ENCODE results near the gene LRRC4B. TPM values are rescaled to one million over a fixed set of nuclear protein-coding genes. Genes with fewer than 3 reads are reported as not detected.

LRRC4B gene, protein sequence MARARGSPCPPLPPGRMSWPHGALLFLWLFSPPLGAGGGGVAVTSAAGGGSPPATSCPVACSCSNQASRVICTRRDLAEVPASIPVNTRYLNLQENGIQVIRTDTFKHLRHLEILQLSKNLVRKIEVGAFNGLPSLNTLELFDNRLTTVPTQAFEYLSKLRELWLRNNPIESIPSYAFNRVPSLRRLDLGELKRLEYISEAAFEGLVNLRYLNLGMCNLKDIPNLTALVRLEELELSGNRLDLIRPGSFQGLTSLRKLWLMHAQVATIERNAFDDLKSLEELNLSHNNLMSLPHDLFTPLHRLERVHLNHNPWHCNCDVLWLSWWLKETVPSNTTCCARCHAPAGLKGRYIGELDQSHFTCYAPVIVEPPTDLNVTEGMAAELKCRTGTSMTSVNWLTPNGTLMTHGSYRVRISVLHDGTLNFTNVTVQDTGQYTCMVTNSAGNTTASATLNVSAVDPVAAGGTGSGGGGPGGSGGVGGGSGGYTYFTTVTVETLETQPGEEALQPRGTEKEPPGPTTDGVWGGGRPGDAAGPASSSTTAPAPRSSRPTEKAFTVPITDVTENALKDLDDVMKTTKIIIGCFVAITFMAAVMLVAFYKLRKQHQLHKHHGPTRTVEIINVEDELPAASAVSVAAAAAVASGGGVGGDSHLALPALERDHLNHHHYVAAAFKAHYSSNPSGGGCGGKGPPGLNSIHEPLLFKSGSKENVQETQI
- 0.12 TPM in 1 of 2 replicates, not detected in the other for total RNA-seq

DNA sequence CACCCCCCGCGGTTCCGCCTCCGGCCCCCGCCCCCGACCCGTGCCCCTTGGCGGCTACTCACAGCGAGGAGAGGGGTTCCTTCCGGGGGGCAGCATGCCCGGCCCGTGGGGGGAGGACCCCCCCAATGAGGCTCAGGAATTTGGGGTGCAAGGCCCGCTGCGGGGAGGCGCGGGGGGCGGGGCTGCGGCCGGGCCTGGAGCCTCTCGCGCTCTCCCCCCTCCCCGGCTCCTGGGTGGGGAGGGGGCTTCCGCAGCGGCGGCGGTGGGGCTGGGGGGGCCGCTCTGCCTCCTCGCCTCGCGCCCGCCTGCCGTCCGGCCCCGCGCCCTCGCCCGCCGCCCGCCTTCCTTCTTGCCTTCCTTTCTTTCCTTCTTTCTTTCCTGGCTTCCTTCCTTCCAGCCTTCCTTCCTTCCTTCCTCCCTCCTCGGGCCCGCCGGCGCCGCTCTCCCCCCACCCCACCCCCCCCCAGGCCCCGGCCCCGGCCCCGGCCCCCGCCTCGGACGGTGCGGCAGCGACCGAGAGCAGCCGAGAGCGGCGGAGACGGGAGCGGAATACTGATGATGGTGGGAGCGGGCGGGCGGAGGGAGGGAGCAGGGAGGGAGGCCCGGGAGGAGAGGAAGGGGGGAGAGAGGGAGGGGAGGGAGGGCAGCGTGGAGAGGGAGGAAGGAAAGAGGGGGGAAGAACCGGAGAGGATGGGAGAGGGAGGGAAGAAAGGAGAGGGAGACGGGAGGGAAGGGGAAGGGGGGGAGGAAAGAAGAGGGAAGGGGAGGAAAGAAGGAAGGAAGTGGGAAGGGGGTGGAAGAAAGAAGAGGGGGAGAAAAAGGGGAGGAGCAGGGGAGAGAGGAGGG is at the start of gene LRRC4B:
TSS of gene LRRC4B (minus strand) at position 554 of the 846 bp plus-strand sequence. CDS start 19,597 bp downstream, outside the sequence.

DNA sequence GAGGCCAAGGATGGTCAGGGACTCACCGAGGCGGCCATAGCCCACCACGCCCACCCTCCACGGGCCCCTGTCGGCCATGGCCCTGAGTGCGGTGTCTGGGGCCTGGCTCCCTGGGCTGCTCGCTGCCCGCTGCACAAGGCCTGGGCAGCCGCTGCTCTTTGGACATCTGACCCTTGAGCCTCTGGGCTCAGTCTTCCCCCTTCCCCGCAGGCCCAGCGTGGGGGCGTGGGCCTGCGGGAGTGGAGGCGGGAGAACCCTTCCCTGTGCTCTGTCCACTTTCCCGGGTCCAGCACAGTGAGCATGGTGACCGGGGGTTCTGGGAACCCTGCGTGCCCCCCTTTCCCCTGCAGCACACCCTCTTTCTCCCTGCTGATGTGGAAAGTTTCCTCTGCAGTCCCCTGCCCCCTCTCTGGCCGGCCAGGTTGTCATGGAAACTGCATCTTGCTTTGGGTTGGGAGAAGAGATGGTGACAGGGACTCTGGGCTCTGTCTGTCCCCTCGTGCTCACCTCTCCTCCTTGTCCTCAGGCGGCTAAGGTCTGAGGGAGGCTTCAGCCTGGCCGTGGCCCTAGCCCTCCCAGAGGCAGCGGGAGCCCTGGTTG is 54.4 kb downstream of the LRRC4B start, which contains the start of gene ASPDH:
TSS of gene ASPDH (minus strand) at position 168 of the 600 bp plus-strand sequence. CDS start at position 78, 90 bp downstream.

DNA sequence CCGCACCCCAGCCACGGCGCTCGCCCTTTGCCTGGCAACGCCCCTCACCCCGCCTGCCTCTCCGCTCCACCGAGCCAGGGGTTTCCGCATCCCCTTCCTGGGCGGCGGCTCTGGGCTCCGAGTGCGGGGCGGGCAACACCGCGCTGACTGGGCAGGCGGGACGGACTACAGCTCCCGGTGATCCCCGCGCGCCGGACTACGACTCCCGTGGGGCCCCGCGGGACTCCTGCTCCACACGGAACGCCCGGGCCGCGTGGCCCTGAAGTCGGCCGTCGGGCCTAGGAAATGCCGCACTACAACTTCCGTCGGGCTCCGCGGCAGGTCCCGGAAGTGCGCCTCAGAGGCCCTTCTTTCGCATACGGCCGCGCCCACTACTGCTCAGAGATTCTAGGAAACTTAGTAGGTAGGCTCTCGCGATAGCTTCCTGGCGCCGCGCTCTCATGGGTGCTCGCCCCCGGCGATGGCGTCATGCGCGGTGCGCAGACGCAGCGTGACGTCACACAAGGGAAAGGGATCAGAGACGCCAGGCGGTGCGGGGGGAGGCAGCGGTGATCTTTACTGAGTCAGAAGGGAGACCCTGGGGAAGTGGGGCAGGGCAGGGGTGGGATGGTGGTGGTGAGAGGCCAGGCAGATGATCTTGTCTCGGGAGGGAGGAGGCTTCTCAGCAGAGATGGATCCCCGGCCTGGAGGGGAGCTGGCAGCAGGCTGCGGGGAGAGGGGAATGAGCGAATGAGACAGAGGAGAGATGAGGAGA is 57.0 kb downstream of the LRRC4B start, which contains the start of gene JOSD2:
TSS of gene JOSD2 (minus strand) at position 123 of the 754 bp plus-strand sequence. CDS start 760 bp downstream, outside the sequence.

DNA sequence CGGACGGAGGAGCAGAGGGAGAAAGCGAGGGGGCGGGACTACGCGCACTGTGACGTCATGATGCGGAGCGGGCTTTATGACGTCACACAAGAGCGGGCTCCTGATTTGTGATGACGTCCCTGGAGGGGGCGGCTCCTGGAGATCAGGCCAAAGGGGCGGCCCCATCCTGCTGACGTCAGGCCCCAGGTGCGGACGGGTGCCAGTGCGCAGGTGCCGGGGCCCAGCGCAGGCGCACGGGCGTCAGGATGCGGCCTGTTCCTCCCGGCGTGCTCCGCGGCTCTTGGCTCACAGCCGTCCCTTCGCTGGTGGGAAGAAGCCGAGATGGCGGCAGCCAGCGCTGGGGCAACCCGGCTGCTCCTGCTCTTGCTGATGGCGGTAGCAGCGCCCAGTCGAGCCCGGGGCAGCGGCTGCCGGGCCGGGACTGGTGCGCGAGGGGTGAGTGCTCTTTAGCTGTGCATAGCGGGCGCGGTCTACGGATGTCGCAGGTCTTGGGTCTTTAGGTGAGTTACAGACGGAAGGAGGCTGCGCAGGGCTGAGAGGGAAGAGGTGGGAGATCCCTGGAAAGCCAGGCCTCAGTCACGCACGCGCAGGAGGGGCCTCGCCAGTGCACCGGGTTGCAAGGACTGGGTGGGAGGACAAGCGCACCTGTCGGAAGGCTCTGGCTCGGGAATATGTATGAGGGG is 91.9 kb downstream of the LRRC4B start, which contains the start of the genes EMC10 and GARIN5A:
TSS of gene EMC10 (plus strand) at position 284 of the 683 bp plus-strand sequence. CDS start at position 322, 38 bp downstream.
TSS of gene GARIN5A (minus strand) at position 625 of the 683 bp plus-strand sequence. CDS start at position 165, 460 bp downstream.

Other genes starting within 250 kb of the LRRC4B start
- not detected in 2 replicates for gene KCNC3, start 239.1 kb downstream of the LRRC4B start, total RNA-seq
- 0.11 and 0.25 TPM in 2 replicates for gene NAPSA, start 202.8 kb downstream of the LRRC4B start, total RNA-seq
- gene NR1H2, start 192.0 kb downstream of the LRRC4B start, total RNA-seq: 74.4 and 98.2 TPM in 2 replicates
- 31.4 and 72.3 TPM in 2 replicates for gene POLD1, start 184.1 kb downstream of the LRRC4B start, total RNA-seq
- not detected in 2 replicates for gene SPIB, start 149.5 kb downstream of the LRRC4B start, total RNA-seq
- not detected in 2 replicates for gene MYBPC2, start 135.5 kb downstream of the LRRC4B start, total RNA-seq
- 29.9 and 48.5 TPM in 2 replicates for gene EMC10, start 91.9 kb downstream of the LRRC4B start, total RNA-seq
- gene GARIN5A, start 91.6 kb downstream of the LRRC4B start, total RNA-seq: 0.37 TPM in 1 of 2 replicates, not detected in the other
- 31.3 and 32.5 TPM in 2 replicates for gene JOSD2, start 57.2 kb downstream of the LRRC4B start, total RNA-seq
- not detected in 2 replicates for gene ASPDH, start 54.5 kb downstream of the LRRC4B start, total RNA-seq
- 0.11 and 0.25 TPM in 2 replicates for gene SYT3, start 71.4 kb upstream of the LRRC4B start, total RNA-seq
- gene C19orf81, start 81.0 kb upstream of the LRRC4B start, total RNA-seq: 0.22 TPM in 1 of 2 replicates, not detected in the other
- 13.0 and 26.0 TPM in 2 replicates for gene SHANK1, start 151.4 kb upstream of the LRRC4B start, total RNA-seq
- gene CLEC11A, start 154.9 kb upstream of the LRRC4B start, total RNA-seq: 79.9 and 87.2 TPM in 2 replicates
- gene GPR32, start 202.0 kb upstream of the LRRC4B start, total RNA-seq: not detected in 2 replicates
- gene ACP4, start 222.0 kb upstream of the LRRC4B start, total RNA-seq: not detected in 2 replicates

All from uterine smooth muscle cell (primary cell).